KMS-11 (cell line): Measurements from ENCODE around the gene NEDD4L.

Source experiments
- H2AFZ ChIP-seq: fragments of 200-600 bp; sonication (generic); 2 replicates; pipeline ENCODE4 v1.6.1; 2016; ENCODE audit warnings: antibody characterized with exemption, mixed run types, low read depth
- H3K27ac ChIP-seq: fragments of 200-600 bp; sonication (generic); 2 replicates; pipeline ENCODE4 v1.6.1; 2016; ENCODE audit warnings: mild to moderate bottlenecking, mixed run types
- H3K27me3 ChIP-seq: fragments of 200-600 bp; sonication (generic); 2 replicates; pipeline ENCODE4 v1.6.1; 2017; ENCODE audit warnings: mild to moderate bottlenecking, low read depth, mixed run types, moderate library complexity; ENCODE audit not compliant: insufficient read depth
- H3K36me3 ChIP-seq: fragments of 200-600 bp; sonication (generic); 2 replicates; pipeline ENCODE4 v1.6.1; 2017; ENCODE audit warnings: mild to moderate bottlenecking, mixed run types; ENCODE audit not compliant: insufficient read depth
- H3K4me1 ChIP-seq: fragments of 200-600 bp; sonication (generic); 2 replicates; pipeline ENCODE4 v1.6.1; 2016; ENCODE audit warnings: mild to moderate bottlenecking, low read depth, mixed run types; ENCODE audit not compliant: poor library complexity, severe bottlenecking
- H3K4me2 ChIP-seq: fragments of 200-600 bp; sonication (generic); 2 replicates; pipeline ENCODE4 v1.7.0; 2016; ENCODE audit warnings: mild to moderate bottlenecking, mixed run types
- H3K4me3 ChIP-seq: fragments of 200-600 bp; sonication (generic); IDR thresholded peaks from 2 replicates; pipeline ENCODE4 v1.6.1; 2017; ENCODE audit warnings: low read depth, low read length, mixed read lengths; ENCODE audit not compliant: insufficient read depth
- H3K79me2 ChIP-seq: fragments of 200-600 bp; sonication (generic); 2 replicates; pipeline ENCODE4 v1.6.1; 2016; ENCODE audit warnings: low read depth, mixed run types; ENCODE audit not compliant: insufficient read depth
- H3K9ac ChIP-seq: fragments of 200-600 bp; sonication (generic); 2 replicates; pipeline ENCODE4 v1.6.1; 2016; ENCODE audit warnings: mild to moderate bottlenecking, mixed run types
- H4K20me1 ChIP-seq: fragments of 200-600 bp; sonication (generic); 2 replicates; pipeline ENCODE4 v1.6.1; 2016; ENCODE audit warnings: mild to moderate bottlenecking, mixed run types; ENCODE audit not compliant: insufficient read depth
- CTCF ChIP-seq: fragments of 200-600 bp; sonication (generic); conservative IDR thresholded peaks from 2 replicates; pipeline ENCODE4 v1.6.1; 2017; ENCODE audit warnings: low read depth, mild to moderate bottlenecking, antibody characterized with exemption, low read length, moderate library complexity, mixed read lengths

NEDD4L gene

GRCh38 chr18:58105206-58105887 is 61.3 kb downstream of the NEDD4L start:
- no peak for TF ChIP-seq CTCF
- Histone ChIP-seq H3K4me3 (no peak overlapping the region), H3K27ac (no peak overlapping the region), H4K20me1 (no peaks in the 10 kb centered on the region), H3K27me3 (no peaks in the 10 kb centered on the region), H3K9ac (no peak overlapping the region), H3K4me2 (no peak overlapping the region), H3K36me3 (no peaks in the 10 kb centered on the region), H3K79me2 (no peaks in the 10 kb centered on the region), H2AFZ (no peak overlapping the region), H3K4me1 (peaks cover 40% of the 10 kb centered on the region)

GRCh38 chr18:58105888-58106260 is 61.8 kb downstream of the NEDD4L start:
- Histone ChIP-seq H3K4me2 (no peak overlapping the region), H3K4me3 (no peak overlapping the region), H3K4me1 (peaks cover 35% of the 10 kb centered on the region), H3K79me2 (no peaks in the 10 kb centered on the region), H4K20me1 (no peaks in the 10 kb centered on the region), H3K36me3 (no peaks in the 10 kb centered on the region), H3K27me3 (no peaks in the 10 kb centered on the region), H3K27ac (no peak overlapping the region), H2AFZ (no peak overlapping the region), H3K9ac (no peak overlapping the region)
- TF ChIP-seq CTCF: no peak

- Histone ChIP-seq H3K4me1 (peaks cover 29% of the 10 kb centered on the region), H2AFZ (no peak overlapping the region), H3K4me2 (no peak overlapping the region), H3K36me3 (no peaks in the 10 kb centered on the region), H3K9ac (no peak overlapping the region), H3K27me3 (no peaks in the 10 kb centered on the region), H3K79me2 (no peaks in the 10 kb centered on the region), H3K4me3 (no peak overlapping the region), H3K27ac (no peak overlapping the region), H4K20me1 (no peaks in the 10 kb centered on the region)
- TF ChIP-seq CTCF: no peak
These were observed 62.5 kb downstream of the NEDD4L start for GRCh38 chr18:58106289-58107070.

DNA sequence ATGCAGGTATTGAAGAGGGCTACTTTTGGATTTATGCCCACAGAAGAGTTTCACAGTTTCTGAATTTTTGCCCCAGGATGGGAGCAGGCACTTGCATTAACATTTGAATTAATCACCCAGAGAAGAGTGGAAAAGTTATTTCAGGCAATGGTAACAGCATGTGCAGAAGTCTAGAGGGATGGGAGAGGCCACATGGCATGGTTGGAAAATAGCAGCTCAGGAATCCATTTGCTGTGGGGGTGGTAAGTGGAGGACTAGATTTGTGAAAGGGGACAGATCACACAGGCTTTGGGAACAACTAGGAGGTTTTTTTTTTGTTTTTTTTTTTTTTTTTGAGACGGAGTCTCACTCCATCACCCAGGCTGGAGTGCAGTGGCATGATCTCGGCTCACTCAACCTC is 65.2 kb downstream of the NEDD4L start:
- Histone ChIP-seq H3K36me3 (no peaks in the 10 kb centered on the region), H3K9ac (no peak overlapping the region), H2AFZ (no peak overlapping the region), H3K4me3 (no peak overlapping the region), H3K4me1 (peaks cover 20% of the 10 kb centered on the region), H3K27ac (no peak overlapping the region), H3K4me2 (no peak overlapping the region), H3K79me2 (no peaks in the 10 kb centered on the region), H4K20me1 (no peaks in the 10 kb centered on the region), H3K27me3 (no peaks in the 10 kb centered on the region)
- TF ChIP-seq CTCF: no peak
